IPS DF 6.9 (cell line): ENCODE results near the gene GNMT.
"Not testable (repeated sequence)": the region's sequence is repeated elsewhere in the genome, so short reads cannot be mapped to it uniquely, and the experiment has no call there.

Experiments used
- DNase-seq: peaks from one replicate; pipeline ENCODE4 v3.0.0-alpha.2; 2013; ENCODE audit warnings: low read depth, low spot score
- H3K27ac ChIP-seq: one replicate; pipeline ENCODE4 v1.5.1; 2013; ENCODE audit warnings: low read length, control low read depth
- H3K27me3 ChIP-seq: 2 replicates; pipeline ENCODE4 v1.6.1; 2013; ENCODE audit warnings: mild to moderate bottlenecking, low read length; ENCODE audit not compliant: control insufficient read depth, insufficient read depth
- H3K36me3 ChIP-seq: 2 replicates; pipeline ENCODE4 v1.6.1; 2013; ENCODE audit warnings: low read length; ENCODE audit not compliant: control insufficient read depth, insufficient read depth
- H3K4me1 ChIP-seq: 2 replicates; pipeline ENCODE4 v1.6.1; 2013; ENCODE audit warnings: low read length; ENCODE audit not compliant: control insufficient read depth, insufficient read depth
- H3K4me3 ChIP-seq: 2 replicates; pipeline ENCODE4 v1.5.1; 2013; ENCODE audit warnings: mild to moderate bottlenecking, low read length
- H3K9me3 ChIP-seq: 2 replicates; pipeline ENCODE4 v1.6.1; 2013; ENCODE audit warnings: low read length, inconsistent platforms; ENCODE audit not compliant: control insufficient read depth, insufficient read depth
- WGBS: extraction: QIAGEN DNeasy Blood & Tissue Kit; methylation state at CpG from one replicate; pipeline ENCODE4 v1.1.7; 2013; ENCODE audit warnings: mixed read lengths, missing lambda C conversion rate; ENCODE audit not compliant: insufficient read length, insufficient coverage; 5-methylcytosine and 5-hydroxymethylcytosine counted together

GNMT gene

GRCh38 chr6:42989923-42990322 lies 29.4 kb downstream of the GNMT start:
- WGBS = no CpG with 5 or more reads among the region's 5 CpGs
- Histone ChIP-seq H3K27ac (no peak overlapping the region), H3K9me3 (no peaks in the 10 kb centered on the region), H3K4me1 (peaks cover 2% of the 10 kb centered on the region; the same call in 1 of the 2 replicates), H3K36me3 (peaks cover 6% of the 10 kb centered on the region), H3K27me3 (no peaks in the 10 kb centered on the region), H3K4me3 (no peak overlapping the region)
- no peak for DNase-seq

GRCh38 chr6:42993445-42993844 lies 32.9 kb downstream of the GNMT start:
- no CpG with 5 or more reads among the region's 2 CpGs for WGBS

GRCh38 chr6:42996513-42996912 lies 36.0 kb downstream of the GNMT start:
- Histone ChIP-seq H3K27me3 (no peaks in the 10 kb centered on the region), H3K36me3 (no peaks in the 10 kb centered on the region), H3K4me3 (no peak overlapping the region), H3K9me3 (no peaks in the 10 kb centered on the region), H3K4me1 (no peaks in the 10 kb centered on the region), H3K27ac (no peak overlapping the region)
- no peak for DNase-seq

More at GRCh38 chr6:42993445-42993844, 32.9 kb downstream of the GNMT start:
- Histone ChIP-seq H3K4me3 (no peak overlapping the region), H3K4me1 (no peaks in the 10 kb centered on the region), H3K27me3 (no peaks in the 10 kb centered on the region), H3K36me3 (peaks cover 6% of the 10 kb centered on the region), H3K9me3 (no peaks in the 10 kb centered on the region), H3K27ac (no peak overlapping the region)
- DNase-seq = no peak

- not testable (repeated sequence) for DNase-seq, H3K4me3 ChIP-seq, H3K36me3 ChIP-seq, H3K27me3 ChIP-seq, H3K4me1 ChIP-seq, H3K27ac ChIP-seq, H3K9me3 ChIP-seq
- no CpG with 5 or more reads among the region's 9 CpGs for WGBS
Observed at GRCh38 chr6:42998205-42998604, 37.7 kb downstream of the GNMT start.

- Histone ChIP-seq H3K4me1 (no peaks in the 10 kb centered on the region), H3K4me3 (no peak overlapping the region), H3K9me3 (no peaks in the 10 kb centered on the region), H3K27me3 (no peaks in the 10 kb centered on the region), H3K27ac (no peak overlapping the region), H3K36me3 (peaks cover 4% of the 10 kb centered on the region; the same call in 1 of the 2 replicates)
- no CpG with 5 or more reads among the region's 8 CpGs for WGBS
- DNase-seq = no peak
Observed at GRCh38 chr6:43001843-43002242, 41.3 kb downstream of the GNMT start.

- H3K27me3 ChIP-seq = no peaks in the 10 kb centered on the region
- no peaks in the 10 kb centered on the region for H3K9me3 ChIP-seq
- peaks cover 23% of the 10 kb centered on the region for H3K36me3 ChIP-seq
- H3K27ac ChIP-seq = no peak overlapping the region
- no peak overlapping the region for H3K4me3 ChIP-seq
- WGBS = no CpG with 5 or more reads among the region's 5 CpGs
- no peaks in the 10 kb centered on the region for H3K4me1 ChIP-seq
- DNase-seq = no peak
Observed at GRCh38 chr6:43005844-43006243, 45.3 kb downstream of the GNMT start.

GRCh38 chr6:43006251-43006650 lies 45.7 kb downstream of the GNMT start:
- peaks cover 27% of the 10 kb centered on the region for H3K36me3 ChIP-seq
- no peak for DNase-seq
- H3K9me3 ChIP-seq = no peaks in the 10 kb centered on the region
- WGBS = no CpG with 5 or more reads among the region's 11 CpGs
- no peak overlapping the region for H3K4me3 ChIP-seq
- no peaks in the 10 kb centered on the region for H3K27me3 ChIP-seq
- no peaks in the 10 kb centered on the region for H3K4me1 ChIP-seq
- H3K27ac ChIP-seq = no peak overlapping the region

GRCh38 chr6:43007126-43007525 lies 46.6 kb downstream of the GNMT start:
- H3K36me3 ChIP-seq = peaks cover 33% of the 10 kb centered on the region
- WGBS = no CpG with 5 or more reads among the region's 9 CpGs

GRCh38 chr6:43009124-43009523 lies 48.6 kb downstream of the GNMT start:
- no peaks in the 10 kb centered on the region for H3K27me3 ChIP-seq
- H3K4me1 ChIP-seq = no peaks in the 10 kb centered on the region
- H3K36me3 ChIP-seq = peaks cover 36% of the 10 kb centered on the region
- no peak for DNase-seq
- H3K9me3 ChIP-seq = no peaks in the 10 kb centered on the region
- H3K27ac ChIP-seq = no peak overlapping the region
- no peak overlapping the region for H3K4me3 ChIP-seq
- WGBS = no CpG with 5 or more reads among the region's 6 CpGs

More at GRCh38 chr6:43007126-43007525, 46.6 kb downstream of the GNMT start:
- H3K4me3 ChIP-seq = no peak overlapping the region
- DNase-seq = no peak
- no peak overlapping the region for H3K27ac ChIP-seq
- no peaks in the 10 kb centered on the region for H3K27me3 ChIP-seq
- H3K9me3 ChIP-seq = no peaks in the 10 kb centered on the region
- H3K4me1 ChIP-seq = no peaks in the 10 kb centered on the region

- Histone ChIP-seq H3K9me3 (no peaks in the 10 kb centered on the region), H3K4me1 (no peaks in the 10 kb centered on the region), H3K27ac (no peak overlapping the region), H3K27me3 (no peaks in the 10 kb centered on the region), H3K36me3 (peaks cover 36% of the 10 kb centered on the region), H3K4me3 (no peak overlapping the region)
- DNase-seq = no peak
- WGBS = no CpG with 5 or more reads among the region's 6 CpGs
Observed at GRCh38 chr6:43011207-43011606, 50.7 kb downstream of the GNMT start.

- Histone ChIP-seq H3K4me3 (no peak overlapping the region), H3K9me3 (no peaks in the 10 kb centered on the region), H3K4me1 (no peaks in the 10 kb centered on the region), H3K27ac (no peak overlapping the region), H3K36me3 (peaks cover 28% of the 10 kb centered on the region), H3K27me3 (no peaks in the 10 kb centered on the region)
- no peak for DNase-seq
- WGBS = no CpG with 5 or more reads among the region's 6 CpGs
Observed at GRCh38 chr6:43012364-43012763, 51.8 kb downstream of the GNMT start.
